GM19455 (cell line): Measurements from ENCODE around the gene ZNF850.

ENCODE experiments used
- ATAC-seq: cut with Tn5 transposase; IDR thresholded peaks from one replicate; pipeline ENCODE4 v1.9.1; 2021; ENCODE audit not compliant: unreplicated experiment

The ZNF850 gene

GRCh38 chr19:36707134-36707533, 65.5 kb downstream of the ZNF850 start:
- ATAC-seq: no peak

- ATAC-seq: no peak
Measured at GRCh38 chr19:36688058-36688457, 84.5 kb downstream of the ZNF850 start.

DNA sequence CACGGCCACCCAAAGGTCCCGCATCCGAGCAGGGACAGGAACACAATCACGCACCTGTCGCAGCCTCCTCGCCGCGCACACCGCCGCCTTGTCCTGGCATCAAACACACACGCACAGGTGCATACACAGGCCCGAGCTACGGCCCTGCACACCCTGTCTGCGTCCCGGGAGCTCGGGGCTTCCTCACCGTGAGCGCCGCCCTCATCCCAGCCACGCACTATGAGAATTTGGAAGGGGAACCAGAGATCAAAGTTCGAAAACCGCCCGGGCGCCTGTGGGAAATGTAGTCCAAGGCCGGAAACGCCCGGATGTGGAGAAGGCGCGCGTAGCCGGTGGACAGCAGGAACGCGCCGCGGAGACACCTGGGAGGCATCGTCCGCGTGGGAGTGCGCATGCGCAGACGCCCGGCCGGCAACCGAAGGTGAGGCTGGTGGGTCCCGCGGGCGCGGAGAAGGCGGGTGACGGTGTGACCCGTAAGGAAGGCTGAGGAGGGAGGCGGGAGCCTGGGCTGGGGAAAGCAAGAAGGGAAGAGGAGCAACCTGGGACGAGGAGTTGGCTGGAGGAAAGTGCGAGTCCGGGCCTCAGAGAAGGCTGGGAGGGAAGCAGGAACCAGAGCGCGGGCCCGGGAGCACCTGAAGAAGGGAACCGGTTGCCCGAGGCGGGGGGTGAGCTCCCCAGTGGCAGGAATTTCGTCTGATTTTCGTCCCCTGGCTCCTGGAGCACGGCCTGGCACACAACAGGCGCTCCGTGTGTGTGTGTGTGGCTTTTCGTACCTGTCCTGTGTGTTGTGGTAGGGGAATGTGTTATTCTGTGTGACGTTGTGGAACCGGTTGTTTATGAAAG, 85.2 kb downstream of the ZNF850 start, which contains the start of gene ZNF567:
TSS of gene ZNF567 (plus strand) at position 399 of the 843 bp plus-strand sequence. CDS start 7,256 bp downstream, outside the sequence.
- peak; percentile 85 for ATAC-seq

GRCh38 chr19:36686365-36687213, 86.0 kb downstream of the ZNF850 start:
- no peak for ATAC-seq

DNA sequence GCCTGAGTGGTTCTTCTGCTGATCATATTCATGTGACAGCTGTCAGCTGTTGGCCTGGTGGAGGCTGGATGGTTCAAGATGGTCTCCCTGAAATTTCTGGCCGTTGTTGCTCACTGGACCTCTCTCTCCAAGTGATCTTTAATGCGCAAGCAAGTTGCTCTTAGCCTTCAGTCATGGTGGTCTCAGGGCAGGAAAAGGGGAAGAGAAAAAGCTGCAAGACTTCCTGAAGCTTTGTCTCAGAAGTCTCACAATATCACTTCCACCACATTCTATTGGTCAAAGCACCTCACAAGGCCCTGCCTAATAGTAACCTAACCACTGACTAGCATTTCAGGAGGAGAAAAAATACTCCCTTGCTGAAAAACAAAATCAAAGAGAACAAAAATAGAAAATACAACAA, 86.8 kb downstream of the ZNF850 start:
- no peak for ATAC-seq

DNA sequence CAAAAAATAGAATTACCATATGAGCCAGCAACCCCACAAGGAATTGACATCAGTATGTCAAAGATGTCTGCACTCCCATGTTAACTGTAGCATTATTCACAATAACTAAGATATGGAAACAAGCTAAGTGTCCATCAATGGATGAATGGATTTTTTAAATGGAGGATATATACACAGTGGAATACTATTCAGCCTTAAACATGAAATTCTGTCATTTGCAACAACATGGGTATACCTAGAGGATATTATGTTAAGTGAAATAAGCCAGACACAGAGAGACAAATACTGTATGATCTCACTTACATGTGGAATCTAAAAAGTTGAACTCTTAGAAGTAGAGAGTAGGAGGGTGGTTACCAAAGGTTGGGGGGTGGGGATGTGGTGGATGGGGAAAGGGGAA, 93.2 kb downstream of the ZNF850 start:
- no peak for ATAC-seq

GRCh38 chr19:36674201-36674600, 98.4 kb downstream of the ZNF850 start:
- no peak for ATAC-seq

DNA sequence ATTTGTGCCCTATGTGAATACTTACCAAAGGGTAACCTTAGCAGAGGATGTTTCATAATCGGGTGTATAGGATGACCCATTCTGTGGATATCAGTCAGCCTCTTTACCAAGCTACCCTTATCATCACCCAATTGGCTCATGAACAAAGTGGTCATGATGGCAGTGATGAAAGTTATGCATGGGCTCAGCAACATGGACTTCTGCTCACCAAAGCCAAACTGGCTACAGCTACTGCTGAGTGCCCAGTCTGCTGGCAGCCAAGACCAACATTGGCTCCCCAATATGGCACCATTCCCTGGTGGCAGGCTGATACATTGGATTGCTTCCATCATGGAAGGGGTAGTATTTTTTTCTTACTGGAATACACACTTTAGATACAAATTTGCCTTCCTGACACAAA, 100.2 kb downstream of the ZNF850 start:
- no peak for ATAC-seq

DNA sequence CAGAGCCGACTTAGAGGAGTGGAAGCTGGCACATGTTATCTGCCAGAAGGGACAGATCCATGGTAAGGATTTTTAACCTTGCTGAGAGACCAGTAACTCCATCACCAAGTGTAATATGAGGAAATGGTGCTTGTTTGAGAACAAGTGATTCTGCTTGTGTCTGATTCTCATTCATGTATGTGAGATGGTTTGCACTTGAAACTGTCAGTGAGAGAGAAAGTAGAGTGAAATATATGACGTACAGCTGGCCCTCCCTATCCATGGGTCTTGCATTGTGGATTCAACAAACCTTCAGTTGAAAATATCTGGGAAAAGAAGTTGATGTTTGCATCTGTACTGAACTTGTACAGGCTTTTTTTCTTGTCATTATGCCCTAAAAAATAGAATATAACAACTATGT, 104.0 kb downstream of the ZNF850 start:
- ATAC-seq: no peak

- no peak for ATAC-seq
Measured at GRCh38 chr19:36665832-36666231, 106.8 kb downstream of the ZNF850 start.
